22Rv1 (cell line): ENCODE measurements around the gene SMYD3.

ENCODE experiments used
- H3K27ac ChIP-seq: fragments of 450-650 bp; 2 replicates; pipeline ENCODE4 v1.5.1; 2017
- CTCF ChIP-seq: fragments of 450-650 bp; IDR thresholded peaks from 2 replicates; pipeline ENCODE4 v1.5.1; 2017; ENCODE audit warnings: mild to moderate bottlenecking
- ZFX ChIP-seq: fragments of 450-650 bp; IDR thresholded peaks from 2 replicates; pipeline ENCODE4 v1.6.1; 2017; ENCODE audit warnings: antibody characterized with exemption, borderline replicate concordance

Gene SMYD3

DNA sequence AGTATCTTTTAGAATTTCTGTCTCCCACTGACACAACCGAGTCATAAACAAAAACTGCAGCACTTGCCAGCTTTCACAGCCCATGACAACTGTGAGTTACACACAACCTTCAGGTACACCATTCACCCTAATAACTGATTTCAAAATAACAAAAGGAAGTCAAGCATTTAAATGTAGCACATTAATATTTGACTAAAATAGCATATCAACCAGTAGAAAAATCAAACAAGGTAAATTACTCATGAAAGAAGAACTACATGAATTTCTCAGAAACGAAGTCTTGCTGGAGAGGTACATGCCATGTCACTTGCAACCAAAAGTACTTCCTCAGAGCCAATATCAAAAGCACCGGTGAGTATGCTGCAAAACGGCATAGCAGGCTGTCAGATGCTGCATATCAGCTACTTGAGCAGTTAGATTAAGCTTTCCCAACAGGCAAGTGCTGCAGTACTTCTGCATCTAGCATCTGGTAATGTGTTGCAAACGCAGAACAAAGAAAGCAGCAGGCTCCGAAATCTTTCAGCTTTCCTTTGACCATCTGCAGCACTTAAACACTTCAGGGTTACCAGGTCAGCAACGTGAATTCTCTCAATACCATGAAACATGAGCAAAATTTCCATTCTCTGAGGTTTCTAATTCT is 223.2 kb downstream of the SMYD3 start:
- TF ChIP-seq ZFX (no peak), CTCF (no peak)
- no peak overlapping the region for H3K27ac ChIP-seq

GRCh38 chr1:246281639-246282038 is 225.4 kb downstream of the SMYD3 start:
- no peak overlapping the region for H3K27ac ChIP-seq
- TF ChIP-seq ZFX (no peak), CTCF (no peak)

DNA sequence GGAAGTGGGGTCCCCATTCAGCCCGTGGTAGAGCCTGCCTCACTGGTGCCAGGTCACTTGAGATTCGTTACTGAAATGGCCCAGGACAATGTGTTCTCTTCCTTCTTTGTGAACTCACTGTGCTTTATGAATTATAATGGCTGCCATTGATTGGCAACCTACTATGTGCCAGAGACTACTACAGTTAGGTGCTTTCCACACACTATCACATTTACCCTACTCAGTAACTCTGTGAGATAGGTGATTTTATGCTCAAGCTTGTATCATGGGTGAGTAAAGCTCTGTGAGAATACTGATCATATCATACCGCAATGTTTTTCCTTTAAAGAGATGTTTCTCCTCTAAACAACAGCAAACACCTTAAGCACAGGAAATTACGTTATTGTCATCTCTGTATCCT is 225.9 kb downstream of the SMYD3 start:
- no peak overlapping the region for H3K27ac ChIP-seq
- TF ChIP-seq CTCF (no peak), ZFX (no peak)

DNA sequence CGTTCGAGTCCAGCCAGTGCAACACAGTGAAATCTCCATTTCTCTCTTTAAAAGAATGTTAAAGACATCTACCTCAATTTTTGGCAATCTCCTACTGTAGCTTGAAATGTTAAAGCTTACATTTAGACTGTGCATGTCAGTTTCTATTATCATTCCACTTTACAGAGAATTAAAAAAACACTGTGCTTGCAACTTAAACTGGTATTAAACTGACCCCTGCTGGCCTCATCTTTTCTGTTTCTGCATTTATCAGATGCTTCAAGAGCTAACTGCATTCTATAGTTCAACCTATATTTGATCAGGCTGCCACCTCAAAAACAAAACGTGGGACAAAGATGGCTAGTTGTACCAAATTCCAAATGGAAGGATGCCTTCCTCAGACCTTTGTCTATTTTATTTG is 226.5 kb downstream of the SMYD3 start:
- H3K27ac ChIP-seq = no peak overlapping the region
- TF ChIP-seq ZFX (no peak), CTCF (peak; percentile 23; the same call in 1 of the 2 replicates)

DNA sequence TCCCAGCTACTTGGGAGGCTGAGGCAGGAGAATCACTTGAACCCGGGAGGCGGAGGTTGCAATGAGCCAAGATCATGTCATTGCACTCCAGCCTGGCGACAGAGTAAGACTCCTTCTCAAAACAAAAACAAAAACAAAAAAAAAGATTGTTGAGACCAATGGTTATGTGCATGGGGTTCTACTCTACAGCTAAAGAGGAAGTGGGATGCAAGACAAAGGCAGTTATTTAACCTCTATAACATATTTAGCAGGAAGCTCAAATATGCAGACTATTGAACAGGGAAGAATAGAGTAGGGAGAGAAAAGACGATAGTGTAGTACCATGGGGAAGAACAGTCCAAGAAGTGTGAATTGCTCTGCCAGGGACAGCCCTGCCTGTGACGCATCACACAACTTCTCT is 227.7 kb downstream of the SMYD3 start:
- TF ChIP-seq ZFX = no peak
- TF ChIP-seq CTCF = no peak
- H3K27ac ChIP-seq = no peak overlapping the region

DNA sequence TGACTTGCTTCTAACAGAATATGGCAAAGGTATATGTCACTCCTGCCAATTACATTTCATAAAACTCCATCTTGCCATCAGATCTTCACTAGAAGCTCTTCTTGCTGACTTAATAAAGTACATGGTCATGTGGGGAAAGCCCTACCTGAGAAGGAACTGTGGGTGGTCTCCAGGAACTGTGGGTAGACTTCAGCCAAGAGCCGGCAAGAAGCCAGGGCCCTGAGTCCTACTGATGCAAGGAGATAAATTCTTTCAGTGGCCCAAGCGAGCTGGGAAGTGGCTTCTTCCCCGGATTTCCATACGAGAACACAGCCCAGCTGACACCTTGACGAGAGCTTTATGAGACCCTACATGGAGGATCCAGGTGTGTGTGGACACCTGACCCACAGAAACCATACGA is 228.7 kb downstream of the SMYD3 start:
- no peak overlapping the region for H3K27ac ChIP-seq
- no peak for TF ChIP-seq ZFX
- no peak for TF ChIP-seq CTCF

DNA sequence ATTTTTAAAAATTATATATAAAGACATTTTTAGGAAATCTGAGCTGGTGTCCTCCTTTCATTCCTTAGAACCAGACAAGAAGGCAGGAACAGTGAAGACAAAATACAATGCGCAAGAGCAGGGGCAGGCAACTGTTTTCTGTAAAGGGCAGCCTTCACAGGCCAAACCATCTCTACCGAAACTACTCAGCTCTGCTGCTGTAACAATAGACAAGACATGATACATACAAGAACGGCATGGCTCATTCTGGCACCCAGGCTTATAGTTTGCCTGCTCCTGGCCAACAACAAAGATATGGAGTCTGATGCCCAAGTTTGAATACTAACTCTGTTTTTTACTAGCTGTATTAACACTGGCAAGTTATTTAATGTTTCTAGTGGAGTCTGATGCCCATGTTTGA is 232.0 kb downstream of the SMYD3 start:
- no peak overlapping the region for H3K27ac ChIP-seq
- TF ChIP-seq ZFX (no peak), CTCF (no peak)
